HCT116 (cell line): ENCODE data around the gene CCDC198. TPM values are rescaled to one million over a fixed set of nuclear protein-coding genes. Genes with fewer than 3 reads are reported as not detected.

Source experiments
- ATAC-seq: fragments of 200-7000 bp; cut with Tn5 transposase; 2 replicates; pipeline ENCODE4 v1.9.1; 2020; ENCODE audit warnings: mild to moderate bottlenecking, moderate library complexity
- BruUV-seq: library from RNA; stranded (reverse); fragments of 400-500 nt; replicated peaks from 2 replicates; lab custom pipeline; 2021; lab: Mats Ljungman, UMichigan
- CTCF ChIA-PET: fragments of 300-600 bp; sonication (Branson Sonifier 250); formaldehyde crosslinking; loops from one replicate; lab custom pipeline; 2021; ENCODE audit warnings: antibody characterized with exemption; lab: Charles Lee
- POLR2A ChIA-PET: fragments of 300-600, 350-600 bp; sonication (Branson Sonifier 250); formaldehyde crosslinking; loops from one replicate; lab custom pipeline; 2021; ENCODE audit warnings: antibody characterized with exemption; lab: Charles Lee
- RAD21 ChIA-PET, 2 experiments: fragments of 300-600 bp; sonication (Branson Sonifier 250); formaldehyde crosslinking; loops; one replicate each; lab custom pipeline; 2023; ENCODE audit warnings: low total read pairs in 2 of 2; ENCODE audit not compliant: uncharacterized antibody in 2 of 2, unreplicated experiment in 2 of 2, low non-redundant PET in 1 of 2; lab: Charles Lee
- DNase-seq: peaks from one replicate; pipeline ENCODE4 v3.0.0-alpha.2; 2010; ENCODE audit warnings: low read depth, low spot score
- H2AFZ ChIP-seq: fragments of 200-600 bp; shearing (Covaris generic), sonication (generic); 2 replicates; pipeline ENCODE4 v1.6.1; 2017; ENCODE audit warnings: low read depth, mixed run types, mixed read lengths, antibody characterized with exemption, low read length; ENCODE audit not compliant: poor library complexity, severe bottlenecking
- H3K27ac ChIP-seq: 2 replicates; pipeline ENCODE4 v1.5.1; 2012; ENCODE audit warnings: low read depth, low read length
- H3K27me3 ChIP-seq: fragments of 200-600 bp; sonication (generic); 2 replicates; pipeline ENCODE4 v1.6.1; 2016; ENCODE audit warnings: mixed run types, low read length, mixed read lengths; ENCODE audit not compliant: insufficient read depth
- H3K36me3 ChIP-seq, 2 experiments: fragments of 200-500 bp in 1 of 2; fragments of 200-600 bp in 1 of 2; sonication (Bioruptor generic) in 1 of 2; sonication (generic) in 1 of 2; 2 replicates each; pipeline versions ENCODE4 v1.5.1 to v1.6.1; 2014 to 2016; ENCODE audit warnings: low read length in 2 of 2, inconsistent platforms in 1 of 2, mixed read lengths in 1 of 2, mixed run types in 1 of 2; ENCODE audit not compliant: insufficient read depth in 2 of 2, control insufficient read depth in 1 of 2
- H3K4me1 ChIP-seq, 2 experiments: fragments of 200-600 bp in 1 of 2; sonication (generic) in 1 of 2; 2 replicates each; pipeline versions ENCODE4 v1.5.1 to v1.6.1; 2012 to 2017; ENCODE audit warnings: low read length in 2 of 2, inconsistent platforms in 1 of 2, mild to moderate bottlenecking in 1 of 2, mixed read lengths in 1 of 2, mixed run types in 1 of 2, moderate library complexity in 1 of 2; ENCODE audit not compliant: insufficient read depth in 2 of 2, control insufficient read depth in 1 of 2
- H3K4me2 ChIP-seq: fragments of 200-600 bp; sonication (generic); 2 replicates; pipeline ENCODE4 v1.6.1; 2017; ENCODE audit warnings: mixed run types, low read length, mixed read lengths
- H3K4me3 ChIP-seq, 2 experiments: fragments of 200-600 bp in 1 of 2; sonication (generic) in 1 of 2; replicated peaks in 1 of 2; 2 replicates each; pipeline ENCODE4 v1.5.1; 2011 to 2016; ENCODE audit warnings: low read length in 2 of 2, control low read depth in 1 of 2, low read depth in 1 of 2, mild to moderate bottlenecking in 1 of 2, mixed read lengths in 1 of 2, mixed run types in 1 of 2
- H3K79me2 ChIP-seq: fragments of 200-600 bp; sonication (generic); 2 replicates; pipeline ENCODE4 v1.6.1; 2017; ENCODE audit warnings: mild to moderate bottlenecking, mixed run types, low read length, moderate library complexity, mixed read lengths; ENCODE audit not compliant: insufficient read depth
- H3K9ac ChIP-seq: fragments of 200-600 bp; sonication (generic); 2 replicates; pipeline ENCODE4 v1.6.1; 2016; ENCODE audit warnings: low read length, mixed read lengths
- H3K9me2 ChIP-seq: fragments of 200-600 bp; sonication (generic), shearing (Covaris generic); 2 replicates; pipeline ENCODE4 v1.6.1; 2017; ENCODE audit warnings: mixed run types, mild to moderate bottlenecking, moderate library complexity; ENCODE audit not compliant: insufficient read depth
- H3K9me3 ChIP-seq, 2 experiments: fragments of 200-500 bp in 1 of 2; fragments of 200-600 bp in 1 of 2; sonication (Bioruptor generic) in 1 of 2; sonication (generic) in 1 of 2; 2 replicates each; pipeline ENCODE4 v1.6.1; 2014 to 2017; ENCODE audit warnings: low read length in 2 of 2, mixed read lengths in 2 of 2, inconsistent platforms in 1 of 2, low read depth in 1 of 2, mild to moderate bottlenecking in 1 of 2, mixed run types in 1 of 2, moderate library complexity in 1 of 2; ENCODE audit not compliant: control insufficient read depth in 1 of 2, insufficient read depth in 1 of 2
- H4K20me1 ChIP-seq: fragments of 200-600 bp; sonication (generic), shearing (Covaris generic); 2 replicates; pipeline ENCODE4 v1.6.1; 2017; ENCODE audit warnings: mixed run types, mild to moderate bottlenecking, moderate library complexity; ENCODE audit not compliant: insufficient read depth
- CBX3 ChIP-seq: IDR thresholded peaks from 2 replicates; pipeline ENCODE4 v1.6.1; 2012; ENCODE audit warnings: low read depth
- CEBPB ChIP-seq: IDR thresholded peaks from 2 replicates; pipeline ENCODE4 v1.6.1; 2012; ENCODE audit warnings: low read depth
- EGR1 ChIP-seq: IDR thresholded peaks from 2 replicates; pipeline ENCODE4 v1.6.1; 2012; ENCODE audit warnings: low read depth
- ELF1 ChIP-seq: IDR thresholded peaks from 2 replicates; pipeline ENCODE4 v1.6.1; 2012; ENCODE audit warnings: low read depth, borderline replicate concordance
- EZH2 ChIP-seq: fragments of 200-600 bp; sonication (generic); IDR thresholded peaks from 2 replicates; pipeline ENCODE4 v1.6.1; 2017; ENCODE audit warnings: antibody characterized with exemption, mixed run types
- EZH2phosphoT487 ChIP-seq: fragments of 200-600 bp; IDR thresholded peaks from 2 replicates; pipeline ENCODE4 v1.6.1; 2018; ENCODE audit warnings: antibody characterized with exemption, borderline replicate concordance
- FOSL1 ChIP-seq: IDR thresholded peaks from 2 replicates; pipeline ENCODE4 v1.6.1; 2012; ENCODE audit warnings: low read depth
- JUND ChIP-seq: IDR thresholded peaks from 2 replicates; pipeline ENCODE4 v1.6.1; 2012
- POLR2A ChIP-seq: IDR thresholded peaks from 2 replicates; pipeline ENCODE4 v1.7.0; 2011; ENCODE audit warnings: borderline replicate concordance; ENCODE audit not compliant: insufficient read depth, insufficient read length; ENCODE audit errors: extremely low read depth
- POLR2AphosphoS5 ChIP-seq: IDR thresholded peaks from 2 replicates; pipeline ENCODE4 v1.6.1; 2011; ENCODE audit warnings: mild to moderate bottlenecking, low read depth, low read length, moderate library complexity
- SIN3A ChIP-seq: IDR thresholded peaks from 2 replicates; pipeline ENCODE4 v1.6.1; 2012; ENCODE audit warnings: low read depth
- SP1 ChIP-seq: IDR thresholded peaks from 2 replicates; pipeline ENCODE4 v1.6.1; 2012; ENCODE audit warnings: low read depth
- TCF7L2 ChIP-seq: IDR thresholded peaks from 2 replicates; pipeline ENCODE4 v1.7.0; 2011; ENCODE audit warnings: borderline replicate concordance, inconsistent platforms; ENCODE audit not compliant: insufficient read depth, insufficient read length; ENCODE audit errors: extremely low read depth
- YY1 ChIP-seq: IDR thresholded peaks from 2 replicates; pipeline ENCODE4 v1.6.1; 2011; ENCODE audit warnings: low read length, low read depth, moderate library complexity, mild to moderate bottlenecking; ENCODE audit not compliant: insufficient replicate concordance; ENCODE audit errors: extremely low read depth
- ZFX ChIP-seq: fragments of 450-650 bp; IDR thresholded peaks from 2 replicates; pipeline ENCODE4 v1.6.1; 2017
- ZNF274 ChIP-seq: fragments of 200-500 bp; sonication (Bioruptor generic); IDR thresholded peaks from 2 replicates; pipeline ENCODE4 v1.6.1; 2014; ENCODE audit warnings: mild to moderate bottlenecking, low read depth, low read length, inconsistent platforms
- intact Hi-C: fragments of 100-400 bp; cut with micrococcal nuclease; formaldehyde crosslinking; loops from 2 replicates; pipeline ENCODE4 v1.10.0; 2022
- total RNA-seq: library from RNA; stranded (reverse); gene quantifications from one replicate; pipeline ENCODE4 v1.2.1, GENCODE V29; 2021; ENCODE audit not compliant: unreplicated experiment
- TF ChIP-seq, protein P1 (sequence below): IDR thresholded peaks from 2 replicates; pipeline ENCODE4 v1.6.1; 2012
- TF ChIP-seq, protein P2 (sequence below): IDR thresholded peaks from 2 replicates; pipeline ENCODE4 v1.6.1; 2011; ENCODE audit warnings: mild to moderate bottlenecking, low read length, moderate library complexity; ENCODE audit not compliant: insufficient replicate concordance; ENCODE audit errors: extremely low read depth
- TF ChIP-seq, protein P3 (sequence below): IDR thresholded peaks from 2 replicates; pipeline ENCODE4 v1.6.1; 2012; ENCODE audit warnings: low read depth
- TF ChIP-seq, protein P4 (sequence below), 3 experiments: fragments of 200-600 bp in 1 of 3; sonication (generic) in 1 of 3; IDR thresholded peaks in 2 of 3; conservative IDR thresholded peaks in 1 of 3; 2 replicates each; pipeline ENCODE4 v1.5.1; 2012 to 2017; ENCODE audit warnings: low read depth in 2 of 3, low read length in 2 of 3, antibody characterized with exemption in 1 of 3, borderline replicate concordance in 1 of 3, control low read depth in 1 of 3, mild to moderate bottlenecking in 1 of 3, mixed read lengths in 1 of 3, mixed run types in 1 of 3, moderate library complexity in 1 of 3; ENCODE audit not compliant: insufficient read depth in 1 of 3

CCDC198 gene
- total RNA-seq, 1 experiment from 2014 or later = not detected

DNA sequence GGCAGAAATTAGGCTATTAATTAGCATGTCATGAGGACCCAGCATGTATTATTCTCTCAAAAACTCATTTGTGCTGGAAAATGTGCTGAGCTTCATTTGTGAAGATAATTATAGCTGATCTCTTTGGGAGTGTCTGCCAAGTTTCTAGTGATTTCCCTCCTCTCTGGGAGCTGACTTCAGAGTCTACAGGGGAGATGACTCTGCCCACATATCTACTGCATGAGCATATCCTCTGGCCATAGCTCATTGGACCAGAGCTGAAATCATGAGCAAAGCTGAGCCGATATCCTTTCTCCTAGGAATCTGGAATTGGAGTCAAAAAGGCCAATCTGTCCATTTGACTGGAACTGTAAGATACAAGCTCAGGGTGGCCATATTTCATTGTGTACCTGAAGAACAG, 5.9 kb downstream of the CCDC198 start:
- H3K4me3 ChIP-seq = no peak overlapping the region
- no peaks in the 10 kb centered on the region for H3K9me2 ChIP-seq
- intact Hi-C loops = loop anchor here (2.0 to 5.0 kb wide), 2 partner anchors 395 to 585 kb away; no protein-coding TSS in a partner anchor
- no peaks in the 10 kb centered on the region for H3K9me3 ChIP-seq
- no peak for DNase-seq
- H3K9ac ChIP-seq = no peak overlapping the region
- H3K4me2 ChIP-seq = no peak overlapping the region
- no peaks in the 10 kb centered on the region for H4K20me1 ChIP-seq
- H3K4me1 ChIP-seq = 0 out of 4 replicates have a peak, but pooled peaks cover 0 to under 1% of the 10 kb centered on the region in 2 experiments
- no TSS peak for BruUV-seq
- peaks cover 63% of the 10 kb centered on the region for H3K27me3 ChIP-seq
- no peaks in the 10 kb centered on the region for H3K79me2 ChIP-seq
- ATAC-seq = no peak
- TF ChIP-seq FOSL1 (no peak), EZH2 (no peak), ELF1 (no peak), POLR2A (no peak), YY1 (no peak), CBX3 (no peak), ZFX (no peak), EZH2phosphoT487 (no peak), ZNF274 (no peak), EGR1 (no peak), SIN3A (no peak), SP1 (no peak), TCF7L2 (no peak), JUND (no peak), CEBPB (no peak), POLR2AphosphoS5 (no peak)
- TF ChIP-seq, protein P1, sequence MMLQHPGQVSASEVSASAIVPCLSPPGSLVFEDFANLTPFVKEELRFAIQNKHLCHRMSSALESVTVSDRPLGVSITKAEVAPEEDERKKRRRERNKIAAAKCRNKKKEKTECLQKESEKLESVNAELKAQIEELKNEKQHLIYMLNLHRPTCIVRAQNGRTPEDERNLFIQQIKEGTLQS = no peak
- TF ChIP-seq, protein P2, sequence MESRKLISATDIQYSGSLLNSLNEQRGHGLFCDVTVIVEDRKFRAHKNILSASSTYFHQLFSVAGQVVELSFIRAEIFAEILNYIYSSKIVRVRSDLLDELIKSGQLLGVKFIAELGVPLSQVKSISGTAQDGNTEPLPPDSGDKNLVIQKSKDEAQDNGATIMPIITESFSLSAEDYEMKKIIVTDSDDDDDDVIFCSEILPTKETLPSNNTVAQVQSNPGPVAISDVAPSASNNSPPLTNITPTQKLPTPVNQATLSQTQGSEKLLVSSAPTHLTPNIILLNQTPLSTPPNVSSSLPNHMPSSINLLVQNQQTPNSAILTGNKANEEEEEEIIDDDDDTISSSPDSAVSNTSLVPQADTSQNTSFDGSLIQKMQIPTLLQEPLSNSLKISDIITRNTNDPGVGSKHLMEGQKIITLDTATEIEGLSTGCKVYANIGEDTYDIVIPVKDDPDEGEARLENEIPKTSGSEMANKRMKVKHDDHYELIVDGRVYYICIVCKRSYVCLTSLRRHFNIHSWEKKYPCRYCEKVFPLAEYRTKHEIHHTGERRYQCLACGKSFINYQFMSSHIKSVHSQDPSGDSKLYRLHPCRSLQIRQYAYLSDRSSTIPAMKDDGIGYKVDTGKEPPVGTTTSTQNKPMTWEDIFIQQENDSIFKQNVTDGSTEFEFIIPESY = no peak
- TF ChIP-seq, protein P3, sequence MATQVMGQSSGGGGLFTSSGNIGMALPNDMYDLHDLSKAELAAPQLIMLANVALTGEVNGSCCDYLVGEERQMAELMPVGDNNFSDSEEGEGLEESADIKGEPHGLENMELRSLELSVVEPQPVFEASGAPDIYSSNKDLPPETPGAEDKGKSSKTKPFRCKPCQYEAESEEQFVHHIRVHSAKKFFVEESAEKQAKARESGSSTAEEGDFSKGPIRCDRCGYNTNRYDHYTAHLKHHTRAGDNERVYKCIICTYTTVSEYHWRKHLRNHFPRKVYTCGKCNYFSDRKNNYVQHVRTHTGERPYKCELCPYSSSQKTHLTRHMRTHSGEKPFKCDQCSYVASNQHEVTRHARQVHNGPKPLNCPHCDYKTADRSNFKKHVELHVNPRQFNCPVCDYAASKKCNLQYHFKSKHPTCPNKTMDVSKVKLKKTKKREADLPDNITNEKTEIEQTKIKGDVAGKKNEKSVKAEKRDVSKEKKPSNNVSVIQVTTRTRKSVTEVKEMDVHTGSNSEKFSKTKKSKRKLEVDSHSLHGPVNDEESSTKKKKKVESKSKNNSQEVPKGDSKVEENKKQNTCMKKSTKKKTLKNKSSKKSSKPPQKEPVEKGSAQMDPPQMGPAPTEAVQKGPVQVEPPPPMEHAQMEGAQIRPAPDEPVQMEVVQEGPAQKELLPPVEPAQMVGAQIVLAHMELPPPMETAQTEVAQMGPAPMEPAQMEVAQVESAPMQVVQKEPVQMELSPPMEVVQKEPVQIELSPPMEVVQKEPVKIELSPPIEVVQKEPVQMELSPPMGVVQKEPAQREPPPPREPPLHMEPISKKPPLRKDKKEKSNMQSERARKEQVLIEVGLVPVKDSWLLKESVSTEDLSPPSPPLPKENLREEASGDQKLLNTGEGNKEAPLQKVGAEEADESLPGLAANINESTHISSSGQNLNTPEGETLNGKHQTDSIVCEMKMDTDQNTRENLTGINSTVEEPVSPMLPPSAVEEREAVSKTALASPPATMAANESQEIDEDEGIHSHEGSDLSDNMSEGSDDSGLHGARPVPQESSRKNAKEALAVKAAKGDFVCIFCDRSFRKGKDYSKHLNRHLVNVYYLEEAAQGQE = no peak
- TF ChIP-seq, protein P4, sequence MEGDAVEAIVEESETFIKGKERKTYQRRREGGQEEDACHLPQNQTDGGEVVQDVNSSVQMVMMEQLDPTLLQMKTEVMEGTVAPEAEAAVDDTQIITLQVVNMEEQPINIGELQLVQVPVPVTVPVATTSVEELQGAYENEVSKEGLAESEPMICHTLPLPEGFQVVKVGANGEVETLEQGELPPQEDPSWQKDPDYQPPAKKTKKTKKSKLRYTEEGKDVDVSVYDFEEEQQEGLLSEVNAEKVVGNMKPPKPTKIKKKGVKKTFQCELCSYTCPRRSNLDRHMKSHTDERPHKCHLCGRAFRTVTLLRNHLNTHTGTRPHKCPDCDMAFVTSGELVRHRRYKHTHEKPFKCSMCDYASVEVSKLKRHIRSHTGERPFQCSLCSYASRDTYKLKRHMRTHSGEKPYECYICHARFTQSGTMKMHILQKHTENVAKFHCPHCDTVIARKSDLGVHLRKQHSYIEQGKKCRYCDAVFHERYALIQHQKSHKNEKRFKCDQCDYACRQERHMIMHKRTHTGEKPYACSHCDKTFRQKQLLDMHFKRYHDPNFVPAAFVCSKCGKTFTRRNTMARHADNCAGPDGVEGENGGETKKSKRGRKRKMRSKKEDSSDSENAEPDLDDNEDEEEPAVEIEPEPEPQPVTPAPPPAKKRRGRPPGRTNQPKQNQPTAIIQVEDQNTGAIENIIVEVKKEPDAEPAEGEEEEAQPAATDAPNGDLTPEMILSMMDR (IDR thresholded peaks at IDR 0.05 in 2 of 3, conservative IDR thresholded peaks at IDR 0.05 in 1 of 3; ENCODE audit: borderline replicate concordance in 1 of 3, insufficient read depth in 1 of 3, low read depth in 2 of 3, low read length in 2 of 3) = no peak
- TF ChIP-seq, all 23 proteins: peak for 0
- RAD21 ChIA-PET = no interaction called here
- no peak overlapping the region for H3K27ac ChIP-seq
- H3K36me3 ChIP-seq = no peaks in the 10 kb centered on the region
- POLR2A ChIA-PET = no interaction called here
- CTCF ChIA-PET = interaction anchor here (0.7 kb wide), 1 partner anchor 384 kb away, joined by 3 read pairs; no protein-coding TSS in a partner anchor
- H2AFZ ChIP-seq = no peak overlapping the region
